ENCODE measurements around the gene RIPPLY2.
A peak's percentile ranks its signal among the peaks of the same experiment; 100 is the strongest.
"Not testable (repeated sequence)": the region's sequence is repeated elsewhere in the genome, so short reads cannot be mapped to it uniquely, and the experiment has no call there.

Gene RIPPLY2

DNA sequence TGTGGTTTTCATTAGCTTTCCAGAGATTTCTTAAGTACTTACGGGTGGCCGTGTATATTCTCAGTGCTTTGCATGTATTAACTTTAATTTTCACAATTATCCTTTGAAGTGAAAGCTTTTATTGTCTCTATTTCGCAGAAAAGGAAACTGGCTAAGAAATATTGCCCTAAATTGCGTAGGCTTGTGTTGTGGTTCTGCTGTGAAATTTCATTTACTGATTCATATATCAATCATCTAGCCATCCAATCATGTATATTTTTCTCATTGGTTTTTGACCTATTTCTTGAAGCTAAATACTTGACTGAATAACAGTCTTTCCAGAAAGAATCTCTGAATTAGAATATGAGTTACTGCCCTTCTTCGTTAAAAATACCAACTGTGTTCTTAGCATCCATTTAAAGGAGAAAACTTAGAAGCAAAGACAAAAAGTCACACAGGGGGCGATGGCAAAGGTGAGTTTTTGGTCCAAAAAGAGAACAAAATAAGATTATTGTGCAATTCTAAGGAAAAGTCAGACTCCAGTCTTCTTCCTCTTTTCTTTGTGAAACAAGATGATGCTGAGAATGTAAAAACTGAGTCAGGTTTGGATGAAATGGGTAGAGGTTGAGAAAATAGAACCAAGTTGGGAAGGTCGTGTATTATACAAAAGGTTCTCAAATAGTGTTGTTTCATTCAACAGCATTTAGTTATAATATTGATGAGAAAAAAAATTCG is 7.8 kb downstream of the RIPPLY2 start:
- DNase-seq, result no peak

DNA sequence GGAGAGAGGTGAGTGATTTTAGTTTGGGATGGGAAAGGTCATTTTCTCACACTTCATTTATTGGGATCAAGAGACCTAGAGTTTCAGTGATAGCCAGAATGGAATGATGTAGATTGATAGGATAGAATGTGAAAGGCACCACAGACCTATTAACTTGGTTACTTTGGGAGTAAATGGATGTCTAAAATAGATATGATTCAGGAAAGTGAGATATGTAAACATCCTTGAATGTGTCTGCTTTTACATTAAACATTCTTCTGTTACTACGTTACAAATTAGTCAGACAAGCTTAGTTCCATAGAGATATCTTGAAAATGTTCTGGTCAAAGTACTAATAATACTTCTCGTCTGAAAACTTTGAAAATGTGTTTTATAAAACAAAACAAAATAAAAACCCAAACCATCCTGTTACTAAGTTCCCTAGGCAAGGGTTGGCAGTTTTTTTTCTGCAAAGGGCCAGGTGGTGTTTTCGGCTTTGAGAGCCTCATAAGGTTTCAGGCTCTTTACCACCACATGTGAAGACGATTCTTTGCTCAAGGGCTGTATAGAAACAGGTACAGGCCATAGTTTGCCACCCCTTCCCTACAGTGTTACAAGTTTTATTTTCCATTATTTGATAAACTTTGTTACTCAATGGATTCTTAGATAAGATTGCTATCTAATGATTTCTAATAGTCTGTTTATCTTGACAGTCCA is 9.8 kb downstream of the RIPPLY2 start:
- no peak for DNase-seq

DNA sequence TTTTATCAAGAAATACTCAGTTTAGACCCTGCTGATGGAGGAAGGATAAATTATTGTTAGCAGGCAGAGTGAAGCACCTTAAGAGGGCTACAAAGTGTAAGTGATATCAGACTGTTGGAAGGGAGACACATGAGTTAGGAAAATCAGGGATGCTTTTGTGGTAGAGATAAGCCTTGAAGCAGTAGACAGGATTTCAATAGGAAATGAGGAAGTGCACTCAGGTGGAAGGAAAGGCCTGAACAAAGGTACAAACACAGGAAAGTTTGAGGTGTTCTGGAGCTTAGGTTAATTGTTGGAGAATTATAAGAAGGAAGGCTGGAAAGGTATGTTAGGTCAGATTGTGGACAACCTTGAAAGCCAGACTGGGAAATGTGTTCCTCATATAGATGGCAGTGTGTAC is 13.9 kb downstream of the RIPPLY2 start:
- no peak for DNase-seq

DNA sequence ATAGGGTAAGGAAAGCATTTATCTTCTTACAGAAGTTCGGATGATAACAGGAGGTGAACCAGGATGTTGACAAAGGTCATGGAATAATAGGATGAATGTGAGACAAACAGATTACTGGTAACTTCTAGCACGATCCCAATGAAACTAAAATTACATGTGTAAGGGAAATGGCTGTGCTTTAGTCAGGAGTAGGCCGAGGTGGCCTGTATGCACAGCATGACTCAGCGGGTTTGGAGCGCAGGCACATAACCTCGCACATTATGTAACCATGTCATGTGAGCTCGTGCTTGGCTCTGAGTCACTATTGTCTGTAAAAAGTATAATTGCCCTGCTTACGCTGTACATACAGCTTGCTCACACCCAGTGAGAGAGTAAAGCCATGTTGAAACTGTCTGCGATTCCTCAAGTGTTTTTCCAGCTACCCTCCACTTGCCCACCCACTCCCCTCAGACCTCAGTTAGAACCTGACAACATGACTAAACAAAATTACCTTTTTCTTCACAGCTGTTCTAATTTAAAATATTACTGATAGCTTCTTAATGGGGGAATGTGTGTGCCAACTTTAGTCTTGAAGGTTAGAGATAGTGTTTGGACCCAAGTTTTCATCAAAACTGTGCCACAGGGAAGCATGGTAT is 14.5 kb downstream of the RIPPLY2 start:
- peak in 1 of 5 experiments; percentile 76 for DNase-seq

DNA sequence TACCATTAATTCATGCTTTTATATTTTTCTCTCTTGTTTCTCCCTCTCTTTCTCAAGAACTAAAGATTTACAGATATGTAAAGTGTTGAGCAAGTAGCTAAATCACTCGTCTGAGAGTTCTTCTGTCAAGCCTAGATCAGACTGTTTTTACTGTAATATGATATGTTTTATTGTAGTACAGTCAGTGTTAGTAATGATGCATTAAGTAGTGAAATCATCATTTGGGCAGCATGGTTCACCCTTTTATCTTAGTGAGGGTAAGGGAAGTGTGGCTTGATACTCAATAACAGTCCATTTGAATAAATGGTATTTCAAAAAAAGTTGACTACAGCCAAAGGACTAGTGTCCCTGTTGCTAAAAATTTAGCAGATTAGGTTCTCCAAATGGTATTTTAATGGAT is 15.5 kb downstream of the RIPPLY2 start:
- no peak for DNase-seq

DNA sequence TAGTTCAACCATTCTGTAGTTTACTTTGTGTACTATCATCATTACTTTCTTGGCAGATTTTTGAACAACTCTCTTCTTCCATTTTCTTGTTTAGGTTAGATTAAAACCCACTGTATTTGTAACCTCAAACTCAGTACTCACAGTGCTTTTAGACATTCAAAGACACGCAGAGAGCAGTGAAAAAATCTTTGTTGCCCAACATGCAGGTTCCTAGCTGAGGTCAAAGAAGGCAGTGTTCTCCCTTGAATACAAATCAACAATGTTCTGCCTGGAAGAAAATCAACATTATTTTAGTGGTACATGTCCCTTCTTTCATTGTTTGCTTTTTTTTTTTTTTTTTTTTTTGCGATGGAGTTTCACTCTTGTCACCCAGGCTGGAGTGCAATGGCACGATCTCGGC is 17.5 kb downstream of the RIPPLY2 start:
- DNase-seq, result no peak

DNA sequence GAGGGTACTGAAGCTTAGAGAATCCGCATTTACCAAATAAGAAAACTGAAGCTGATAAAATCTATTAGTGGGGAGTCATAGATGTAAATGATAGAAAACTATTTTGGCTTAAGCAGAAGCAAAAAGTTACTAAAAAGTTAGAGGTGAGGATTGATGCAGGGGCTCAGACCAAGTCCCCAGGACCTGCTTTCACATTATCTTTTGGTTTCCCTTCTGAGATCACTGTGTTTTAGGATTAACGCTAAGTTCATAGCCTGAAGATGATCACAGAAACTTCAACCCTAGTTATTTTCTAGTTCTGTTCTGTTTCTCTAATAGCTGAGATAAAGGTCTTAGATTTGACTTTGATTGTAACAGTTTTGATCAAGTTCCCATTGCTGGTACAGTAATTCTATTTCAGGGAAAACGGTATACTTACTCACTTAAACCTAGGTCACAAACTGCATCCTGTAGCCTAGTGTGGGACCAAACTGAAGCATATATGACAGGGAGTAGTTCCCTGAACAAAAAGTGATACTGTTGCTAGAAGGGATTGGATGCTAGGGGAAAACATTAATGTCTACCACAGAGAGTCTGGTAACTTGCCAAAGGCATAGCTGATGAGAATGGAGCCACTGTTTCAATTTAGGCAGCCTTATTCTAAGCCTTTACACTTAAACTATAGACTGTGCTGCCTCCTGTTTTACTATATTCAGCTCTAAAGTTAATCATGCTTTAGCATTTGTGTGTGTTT is 19.4 kb downstream of the RIPPLY2 start:
- no peak for DNase-seq

DNA sequence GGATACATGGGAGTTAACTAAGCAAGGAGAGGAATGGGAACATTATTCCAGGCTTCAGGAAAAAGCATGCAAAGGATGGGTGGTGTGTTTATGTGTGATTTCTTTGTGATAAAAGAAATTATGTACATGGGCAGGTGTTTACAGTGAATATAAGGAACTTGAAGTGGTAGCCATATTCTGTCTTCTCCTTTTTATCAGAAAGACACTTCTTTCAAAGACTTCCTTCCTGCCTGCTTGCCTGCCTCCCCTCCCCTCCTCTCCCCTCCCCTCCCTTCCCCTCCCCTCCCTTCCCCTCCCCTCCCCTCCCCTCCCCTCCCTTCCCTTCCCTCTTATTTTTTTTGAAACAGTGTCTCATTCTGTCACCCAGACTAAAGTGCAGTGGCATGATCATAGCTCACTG is 20.7 kb downstream of the RIPPLY2 start:
- no peak for DNase-seq

DNA sequence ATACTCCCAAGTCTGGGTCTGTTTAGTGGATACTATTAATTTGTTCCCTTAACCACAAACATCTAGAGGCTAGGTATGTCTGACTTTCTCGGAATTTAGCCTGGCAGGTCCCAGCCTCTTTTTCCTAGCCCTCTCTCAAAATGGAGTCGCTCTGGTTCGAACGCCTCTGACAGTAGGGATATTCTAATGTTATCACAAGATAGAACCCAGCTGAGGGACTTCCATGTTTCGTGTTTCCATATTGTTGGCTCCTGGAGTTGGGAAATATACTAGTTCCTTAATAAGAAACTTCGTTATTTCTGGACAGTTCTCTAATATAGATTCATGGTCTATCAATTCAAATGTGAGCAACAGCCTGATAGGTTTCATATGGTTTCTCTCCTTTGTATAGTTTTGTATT is 22.7 kb downstream of the RIPPLY2 start:
- no peak for DNase-seq

DNA sequence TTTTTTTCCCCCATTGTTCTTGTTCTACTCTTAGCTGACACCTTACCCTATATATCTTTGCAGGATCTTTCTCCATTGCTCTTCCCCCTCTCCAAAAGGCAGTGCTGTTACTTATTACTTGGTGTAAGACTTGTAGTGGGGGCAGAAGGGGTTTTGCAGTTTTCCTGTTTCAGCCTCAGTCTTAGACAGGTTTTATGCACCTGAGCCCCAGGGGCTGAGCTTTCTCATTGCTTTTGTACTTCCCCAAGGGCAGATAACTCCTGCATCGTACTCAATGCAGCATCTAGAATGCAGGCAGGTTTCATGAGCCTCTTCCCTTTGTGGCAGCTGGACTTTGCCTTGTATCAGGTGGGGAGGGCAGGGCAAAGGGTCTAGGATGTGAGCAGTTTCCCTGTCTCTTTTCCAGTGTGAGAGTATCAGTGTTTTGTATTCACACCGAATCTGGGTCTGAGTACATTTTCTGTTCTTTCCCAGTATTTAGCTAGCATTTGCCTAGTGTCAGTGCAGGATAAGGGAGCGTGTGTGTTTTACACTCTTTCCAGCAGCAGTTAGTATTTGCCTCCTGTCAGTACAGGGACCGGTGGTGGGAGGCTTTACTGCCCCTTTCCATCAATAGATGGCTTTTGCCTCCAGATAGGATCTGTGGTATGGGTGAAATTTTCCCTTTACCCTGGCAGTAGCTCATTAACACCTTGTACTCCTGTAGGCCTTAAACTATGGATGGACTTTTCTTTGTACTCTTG is 25.9 kb downstream of the RIPPLY2 start:
- DNase-seq, result no peak

DNA sequence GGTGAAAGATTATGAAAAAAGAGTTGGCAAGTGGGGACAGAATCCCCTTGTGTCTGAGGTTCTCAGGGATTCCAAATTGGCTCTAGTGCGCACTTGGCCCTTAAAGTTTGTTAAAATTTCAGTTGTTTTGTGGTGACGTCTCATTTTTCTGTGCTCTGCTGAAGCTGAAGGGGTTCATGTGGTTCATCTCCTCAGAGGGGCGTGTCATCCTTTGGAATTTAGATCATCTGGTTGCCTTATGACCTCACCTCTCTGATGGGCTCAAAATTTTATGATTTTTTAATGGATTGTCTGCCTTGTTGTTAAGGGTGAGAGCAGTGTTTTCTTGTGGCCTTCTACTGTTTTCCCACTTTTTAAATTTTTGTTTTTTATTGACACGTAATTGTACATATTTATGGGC is 26.6 kb downstream of the RIPPLY2 start:
- DNase-seq, result no peak

DNA sequence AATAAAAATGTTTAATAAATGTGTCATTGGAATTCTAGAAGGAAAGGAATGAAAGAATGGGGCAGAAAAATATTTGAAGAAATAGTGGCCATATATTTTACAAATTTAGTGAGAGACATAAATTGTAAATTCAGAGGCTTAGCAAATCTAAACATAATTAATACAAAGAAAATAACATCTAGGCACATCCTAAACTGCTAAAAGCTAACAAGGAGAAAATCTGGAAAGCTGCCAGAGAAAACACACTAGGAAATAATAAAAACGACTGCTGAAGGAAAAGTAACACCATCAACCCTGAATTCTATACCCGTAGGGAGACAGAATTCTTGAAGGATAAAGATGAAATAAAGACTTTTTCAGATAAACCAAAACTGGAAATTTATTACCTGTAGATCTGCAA is 30.1 kb downstream of the RIPPLY2 start:
- DNase-seq, result no peak

DNA sequence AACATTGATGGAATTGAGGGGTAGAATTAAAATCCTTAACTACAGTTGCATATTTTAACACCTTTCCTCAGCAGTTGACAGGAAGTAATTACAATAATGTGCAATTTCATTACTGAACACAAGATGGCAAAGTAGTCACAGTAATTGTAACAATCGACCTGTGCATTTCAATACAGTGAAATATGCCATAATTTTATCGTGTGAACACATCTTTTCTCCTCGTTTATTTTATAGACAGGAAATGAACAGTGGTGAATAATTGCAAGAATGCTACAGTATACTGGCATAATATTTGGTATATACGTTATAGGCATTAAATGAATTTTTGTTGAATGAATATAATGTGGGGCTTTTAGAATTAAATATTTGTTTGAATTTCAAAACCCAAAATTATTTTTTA is 31.4 kb downstream of the RIPPLY2 start:
- DNase-seq, result peak in 2 of 5 experiments; percentile 2 to 68

DNA sequence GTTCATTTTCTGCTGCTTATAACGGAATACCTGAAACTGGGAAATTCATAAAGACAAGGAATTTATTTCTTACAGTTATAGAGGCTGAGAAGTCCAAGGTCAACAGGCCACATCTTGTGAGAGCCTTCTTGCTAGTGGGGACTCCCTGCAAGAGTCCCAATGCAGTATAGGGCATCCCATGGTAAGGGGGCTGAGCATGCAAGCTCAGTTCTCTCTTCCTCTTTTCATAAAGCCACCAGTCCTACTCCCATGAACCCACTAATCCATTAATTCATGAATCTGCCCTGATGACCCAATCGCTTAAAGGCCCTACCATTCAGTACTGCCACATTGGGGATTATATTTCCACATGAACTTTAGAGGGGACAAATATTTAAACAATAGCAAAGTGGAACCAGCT is 32.8 kb downstream of the RIPPLY2 start:
- DNase-seq, result no peak

DNA sequence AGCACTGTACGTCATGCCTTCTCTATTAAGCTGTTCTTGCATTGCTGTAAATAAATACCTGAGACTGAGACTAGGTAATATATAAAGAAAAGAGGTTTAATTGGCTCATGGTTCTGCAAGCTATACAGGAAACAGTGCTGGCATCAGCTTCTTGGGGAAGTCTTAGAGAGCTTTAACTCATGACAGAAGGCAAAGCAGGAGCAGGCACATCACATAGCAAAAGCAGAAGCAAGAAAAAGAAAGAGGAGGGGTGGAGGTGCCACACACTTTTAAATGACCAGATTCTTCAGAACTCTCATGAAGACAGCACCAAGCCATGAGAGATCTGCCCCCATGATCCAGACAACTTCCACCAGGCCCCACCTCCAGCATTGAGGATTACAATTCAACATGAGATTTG is 36.5 kb downstream of the RIPPLY2 start:
- no peak for DNase-seq

DNA sequence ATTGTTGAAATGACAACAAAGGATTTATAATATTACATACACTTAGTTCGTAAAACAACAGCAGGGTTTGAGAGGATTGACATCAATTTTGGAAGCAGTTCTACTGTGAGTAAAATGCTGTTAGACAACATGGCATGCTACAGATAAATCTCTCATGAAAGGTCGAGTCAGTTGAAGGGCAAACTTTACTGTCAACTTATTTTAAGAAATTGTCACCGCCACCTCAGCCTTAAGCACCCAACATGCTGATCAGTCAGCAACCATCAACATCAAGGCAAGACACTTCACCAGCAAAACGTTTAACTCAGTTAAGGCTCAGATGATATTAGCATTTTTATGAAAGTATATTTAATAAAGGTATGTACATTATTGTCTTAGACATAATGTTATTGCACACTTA is 37.4 kb downstream of the RIPPLY2 start:
- no peak for DNase-seq

DNA sequence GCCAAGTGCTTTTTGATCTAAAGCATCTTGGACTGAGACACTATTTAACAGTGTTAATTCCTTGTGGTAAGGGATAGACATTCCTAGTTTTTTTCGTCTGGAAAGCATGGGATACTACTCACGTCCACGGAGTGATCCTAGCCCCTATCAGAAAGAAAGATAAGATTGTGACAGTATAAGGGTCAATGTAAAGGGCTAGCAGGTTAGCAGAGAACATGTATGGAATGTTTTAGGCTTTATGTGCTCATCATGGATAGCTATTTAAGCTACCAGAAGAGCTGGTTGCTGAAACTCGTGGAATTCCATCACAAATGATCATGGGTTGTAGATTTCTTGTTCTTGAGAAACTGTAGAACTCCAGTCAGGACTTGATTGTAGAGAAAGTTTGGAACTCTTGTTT is 38.4 kb downstream of the RIPPLY2 start:
- no peak for DNase-seq

DNA sequence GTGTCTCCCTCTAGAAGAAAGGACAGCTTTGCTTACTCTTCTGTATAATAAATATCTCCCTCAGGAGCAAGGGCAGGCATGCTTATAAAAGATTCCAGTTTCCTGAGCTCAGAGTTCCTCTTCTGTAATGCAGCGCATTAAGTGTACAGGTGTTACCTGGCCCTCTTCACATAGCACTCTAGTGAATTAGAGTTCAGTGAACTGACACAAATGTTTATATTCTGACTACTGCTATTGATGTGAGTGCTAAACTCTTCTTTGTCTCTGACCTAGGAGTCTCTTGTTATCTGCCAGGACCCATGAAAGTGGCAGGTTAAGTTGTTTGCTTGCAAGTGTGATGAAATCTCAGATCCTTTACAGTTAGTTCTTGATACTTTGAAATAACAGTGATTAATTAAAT is 39.9 kb downstream of the RIPPLY2 start:
- no peak for DNase-seq

DNA sequence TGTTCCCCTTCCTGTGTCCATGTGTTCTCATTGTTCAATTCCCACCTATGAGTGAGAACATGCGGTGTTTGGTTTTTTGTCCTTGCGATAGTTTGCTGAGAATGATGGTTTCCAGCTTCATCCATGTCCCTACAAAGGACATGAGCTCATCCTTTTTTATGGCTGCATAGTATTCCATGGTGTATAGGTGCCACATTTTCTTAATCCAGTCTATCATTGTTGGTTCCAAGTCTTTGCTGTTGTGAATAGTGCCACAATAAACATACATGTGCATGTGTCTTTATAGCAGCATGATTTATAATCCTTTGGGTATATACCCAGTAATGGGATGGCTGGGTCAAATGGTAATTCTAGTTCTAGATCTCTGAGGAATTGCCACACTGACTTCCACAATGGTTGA is 43.9 kb downstream of the RIPPLY2 start:
- not testable (repeated sequence) for DNase-seq

DNA sequence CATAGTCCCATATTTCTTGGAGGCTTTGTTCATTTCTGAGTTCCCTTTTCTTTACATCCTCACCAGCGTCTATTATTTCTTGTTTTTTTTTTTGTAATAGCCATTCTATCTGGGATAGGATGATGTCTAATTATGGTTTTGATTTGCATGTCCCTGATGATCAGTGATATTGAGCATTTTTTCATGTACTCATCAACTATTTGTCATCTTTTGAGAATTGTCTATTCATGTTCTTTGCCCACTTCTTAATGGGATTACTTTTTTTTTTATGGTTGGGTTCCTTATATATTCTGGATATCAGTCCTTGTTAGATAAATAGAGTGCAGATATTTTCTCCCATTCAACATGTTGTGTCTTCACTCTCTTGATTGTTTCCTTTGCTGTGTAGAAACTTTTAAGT is 48.5 kb downstream of the RIPPLY2 start:
- DNase-seq, result no peak

DNA sequence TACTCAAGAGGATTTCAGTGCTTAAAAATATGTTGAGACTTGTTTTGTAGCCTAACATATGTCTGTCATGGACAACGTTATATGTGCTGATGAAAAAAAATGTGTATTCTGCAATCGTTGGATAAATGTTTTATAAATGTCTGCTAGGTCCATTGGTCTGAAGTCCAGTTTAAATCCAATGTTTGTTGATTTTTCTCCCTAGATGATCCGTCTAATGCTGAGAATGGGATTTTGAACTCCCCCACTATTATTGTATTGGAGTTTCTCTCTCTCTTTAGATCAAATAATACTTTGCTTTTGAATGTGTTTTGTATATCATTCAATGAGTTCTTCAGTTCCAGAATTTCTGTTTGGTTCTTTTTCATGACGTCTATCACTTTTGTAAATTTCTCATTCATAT is 51.2 kb downstream of the RIPPLY2 start:
- DNase-seq, result no peak

DNA sequence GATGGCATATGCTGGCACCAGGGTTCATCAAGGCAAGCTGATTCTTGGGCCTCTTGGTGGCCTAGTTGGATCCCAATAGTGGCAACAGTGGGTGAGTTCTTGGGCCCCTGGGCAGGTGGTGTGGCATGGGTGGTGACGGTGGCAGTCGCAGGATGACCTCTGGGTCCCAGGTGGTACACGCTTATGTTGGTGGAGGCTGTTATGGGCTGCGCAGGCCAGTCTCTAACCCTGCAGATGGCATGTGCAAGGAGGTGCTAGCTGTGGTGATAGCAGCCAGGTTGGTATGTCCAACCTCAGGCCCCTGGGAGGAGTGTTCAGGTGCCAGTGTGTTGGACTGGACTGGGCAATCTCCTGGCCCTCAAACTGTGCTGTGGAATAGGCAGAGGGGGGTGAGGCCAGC is 52.5 kb downstream of the RIPPLY2 start:
- DNase-seq, result no peak
